ENCODE data around the gene PARD6G.
"Not testable (repeated sequence)": the region's sequence is repeated elsewhere in the genome, so short reads cannot be mapped to it uniquely, and the experiment has no call there.

PARD6G gene, protein sequence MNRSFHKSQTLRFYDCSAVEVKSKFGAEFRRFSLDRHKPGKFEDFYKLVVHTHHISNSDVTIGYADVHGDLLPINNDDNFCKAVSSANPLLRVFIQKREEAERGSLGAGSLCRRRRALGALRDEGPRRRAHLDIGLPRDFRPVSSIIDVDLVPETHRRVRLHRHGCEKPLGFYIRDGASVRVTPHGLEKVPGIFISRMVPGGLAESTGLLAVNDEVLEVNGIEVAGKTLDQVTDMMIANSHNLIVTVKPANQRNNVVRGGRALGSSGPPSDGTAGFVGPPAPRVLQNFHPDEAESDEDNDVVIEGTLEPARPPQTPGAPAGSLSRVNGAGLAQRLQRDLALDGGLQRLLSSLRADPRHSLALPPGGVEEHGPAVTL

DNA sequence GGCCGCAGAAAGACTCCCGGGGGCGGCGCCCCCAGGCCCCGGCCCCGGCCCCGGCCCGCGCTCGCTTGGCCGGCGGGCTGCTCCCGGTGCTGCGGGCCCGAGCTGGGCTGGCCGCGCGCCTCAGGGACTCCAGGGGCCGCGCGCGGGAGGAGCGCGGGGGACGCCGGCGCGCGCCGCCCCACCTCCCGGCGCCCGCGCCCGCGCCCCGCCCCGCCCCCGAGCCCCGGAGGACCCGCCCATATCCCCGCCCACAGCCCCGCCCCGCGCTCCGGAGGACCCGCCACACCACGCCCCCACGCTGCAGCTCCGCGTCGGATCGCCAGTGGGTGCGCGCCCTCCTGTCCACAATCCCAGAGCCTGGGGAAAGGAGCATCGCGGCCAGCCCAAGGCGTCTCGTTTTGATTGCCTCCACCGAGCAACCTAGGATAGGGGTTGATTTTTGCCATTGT, at the start of gene PARD6G:
PARD6G (minus strand) TSS at position 122 of the 449 bp plus-strand sequence. CDS start 166 bp downstream, outside the sequence.
- Histone ChIP-seq H3K27ac (ENCODE audit: low read depth in 2 of 2, low read length in 2 of 2) (no peak within 1 kb of the TSS), H3K36me3 (ENCODE audit: control insufficient read depth in 2 of 2, insufficient read depth in 2 of 2, low read length in 2 of 2) (no peaks in the 10 kb centered on the region), H3K4me1 (ENCODE audit: control insufficient read depth in 2 of 2, insufficient read depth in 2 of 2, low read length in 2 of 2) (no peaks in the 10 kb centered on the region), H3K9ac (ENCODE audit: low read depth in 1 of 2, low read length in 2 of 2) (peak within 1 kb of the TSS; percentile 41 to 45), H3K27me3 (ENCODE audit: control insufficient read depth in 2 of 2, insufficient read depth in 2 of 2, low read length in 2 of 2) (peaks cover 3 to 6% of the 10 kb centered on the region in 2 donors), H3K4me3 (ENCODE audit: low read length in 2 of 2) (peak within 1 kb of the TSS; percentile 54 to 68), H3K9me3 (ENCODE audit: control insufficient read depth in 2 of 2, low read length in 2 of 2) (no peaks in the 10 kb centered on the region)

DNA sequence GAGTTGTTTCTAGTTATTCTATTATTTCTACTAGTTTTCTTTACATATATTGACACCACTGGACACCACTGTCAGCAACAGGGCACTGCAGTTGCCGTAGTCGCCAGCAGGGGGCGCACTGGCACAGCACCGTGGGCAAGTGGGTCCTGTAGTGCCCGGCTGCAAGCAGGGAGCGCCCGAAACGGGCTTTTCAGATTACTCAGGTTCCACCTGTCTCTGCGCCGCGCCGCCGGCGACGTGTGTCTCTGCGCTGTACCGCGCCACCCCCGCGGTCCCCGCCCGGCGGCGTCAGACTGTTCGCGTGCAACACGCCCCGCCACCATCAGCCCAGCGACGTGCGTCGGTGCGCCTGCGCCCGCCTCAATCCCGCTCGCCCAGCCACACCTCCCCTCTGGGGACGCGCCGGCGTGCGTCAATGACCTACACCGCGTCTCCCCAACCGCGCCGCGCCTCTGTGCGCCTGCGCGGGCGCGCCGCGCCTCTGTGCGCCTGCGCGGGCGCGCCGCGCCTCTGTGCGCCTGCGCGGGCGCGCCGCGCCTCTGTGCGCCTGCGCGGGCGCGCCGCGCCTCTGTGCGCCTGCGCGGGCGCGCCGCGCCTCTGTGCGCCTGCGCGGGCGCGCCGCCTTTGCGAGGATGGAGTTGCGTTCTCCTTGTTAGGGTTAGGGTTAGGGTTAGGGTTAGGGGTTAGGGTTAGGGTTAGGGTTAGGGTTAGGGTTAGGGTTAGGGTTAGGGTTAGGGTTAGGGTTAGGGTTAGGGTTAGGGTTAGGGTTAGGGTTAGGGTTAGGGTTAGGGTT, 15.1 kb upstream of the PARD6G start:
- H3K4me3 ChIP-seq (ENCODE audit: low read length in 2 of 2); H3K9ac ChIP-seq (ENCODE audit: low read depth in 1 of 2, low read length in 2 of 2); H3K27me3 ChIP-seq (ENCODE audit: control insufficient read depth in 2 of 2, insufficient read depth in 2 of 2, low read length in 2 of 2); H3K9me3 ChIP-seq (ENCODE audit: control insufficient read depth in 2 of 2, low read length in 2 of 2); H3K36me3 ChIP-seq (ENCODE audit: control insufficient read depth in 2 of 2, insufficient read depth in 2 of 2, low read length in 2 of 2); H3K4me1 ChIP-seq (ENCODE audit: control insufficient read depth in 2 of 2, insufficient read depth in 2 of 2, low read length in 2 of 2); H3K27ac ChIP-seq (ENCODE audit: low read depth in 2 of 2, low read length in 2 of 2): not testable (repeated sequence)

DNA sequence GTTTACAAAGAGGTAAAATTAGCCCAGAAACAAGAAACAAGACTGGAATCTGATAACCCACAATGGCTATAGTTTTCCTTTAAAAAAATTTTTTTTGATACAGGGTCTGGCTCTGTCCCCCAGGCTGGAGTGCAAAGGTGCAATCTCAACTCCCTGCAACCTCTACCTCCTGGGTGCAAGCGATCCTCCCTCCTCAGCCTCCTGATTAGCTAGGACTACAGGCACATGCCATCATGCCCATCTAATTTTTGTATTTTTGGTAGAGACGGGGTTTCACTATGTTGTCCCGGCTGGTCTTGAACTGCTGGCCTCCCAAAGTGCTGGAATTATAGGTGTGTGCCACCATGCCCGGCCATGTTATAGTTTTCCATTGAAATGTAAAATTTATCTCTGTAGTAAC, 12.3 kb upstream of the PARD6G start:
- Histone ChIP-seq H3K4me3 (ENCODE audit: low read length in 2 of 2) (no peak overlapping the region), H3K9me3 (ENCODE audit: control insufficient read depth in 2 of 2, low read length in 2 of 2) (no peaks in the 10 kb centered on the region), H3K9ac (ENCODE audit: low read depth in 1 of 2, low read length in 2 of 2) (no peak overlapping the region), H3K27me3 (ENCODE audit: control insufficient read depth in 2 of 2, insufficient read depth in 2 of 2, low read length in 2 of 2) (no peaks in the 10 kb centered on the region), H3K4me1 (ENCODE audit: control insufficient read depth in 2 of 2, insufficient read depth in 2 of 2, low read length in 2 of 2) (no peaks in the 10 kb centered on the region), H3K36me3 (ENCODE audit: control insufficient read depth in 2 of 2, insufficient read depth in 2 of 2, low read length in 2 of 2) (no peaks in the 10 kb centered on the region), H3K27ac (ENCODE audit: low read depth in 2 of 2, low read length in 2 of 2) (no peak overlapping the region)

DNA sequence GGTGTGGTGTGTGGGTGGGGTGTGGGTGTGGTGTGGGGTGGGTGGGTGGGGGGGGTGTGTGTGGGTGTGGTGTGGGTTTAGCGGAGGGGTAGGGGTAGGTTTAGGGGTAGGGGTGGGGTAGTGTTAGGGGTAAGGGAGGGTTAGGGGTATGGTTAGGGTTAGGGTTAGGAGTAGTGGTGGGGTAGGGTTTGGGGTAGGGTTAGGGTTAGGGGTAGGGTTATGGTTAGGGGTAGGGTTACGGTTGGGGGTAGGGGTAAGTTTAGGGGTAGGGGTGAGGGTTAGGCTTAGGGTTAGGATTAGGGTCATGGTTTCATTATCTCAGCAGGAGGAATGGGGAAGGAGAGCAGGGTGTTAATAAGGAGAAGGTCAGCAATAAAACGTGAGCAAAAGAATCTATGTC, 11.3 kb upstream of the PARD6G start:
- Histone ChIP-seq H3K4me3 (ENCODE audit: low read length in 2 of 2) (no peak overlapping the region), H3K36me3 (ENCODE audit: control insufficient read depth in 2 of 2, insufficient read depth in 2 of 2, low read length in 2 of 2) (no peaks in the 10 kb centered on the region), H3K9me3 (ENCODE audit: control insufficient read depth in 2 of 2, low read length in 2 of 2) (no peaks in the 10 kb centered on the region), H3K9ac (ENCODE audit: low read depth in 1 of 2, low read length in 2 of 2) (no peak overlapping the region), H3K27me3 (ENCODE audit: control insufficient read depth in 2 of 2, insufficient read depth in 2 of 2, low read length in 2 of 2) (no peaks in the 10 kb centered on the region), H3K4me1 (ENCODE audit: control insufficient read depth in 2 of 2, insufficient read depth in 2 of 2, low read length in 2 of 2) (no peaks in the 10 kb centered on the region), H3K27ac (ENCODE audit: low read depth in 2 of 2, low read length in 2 of 2) (no peak overlapping the region)

DNA sequence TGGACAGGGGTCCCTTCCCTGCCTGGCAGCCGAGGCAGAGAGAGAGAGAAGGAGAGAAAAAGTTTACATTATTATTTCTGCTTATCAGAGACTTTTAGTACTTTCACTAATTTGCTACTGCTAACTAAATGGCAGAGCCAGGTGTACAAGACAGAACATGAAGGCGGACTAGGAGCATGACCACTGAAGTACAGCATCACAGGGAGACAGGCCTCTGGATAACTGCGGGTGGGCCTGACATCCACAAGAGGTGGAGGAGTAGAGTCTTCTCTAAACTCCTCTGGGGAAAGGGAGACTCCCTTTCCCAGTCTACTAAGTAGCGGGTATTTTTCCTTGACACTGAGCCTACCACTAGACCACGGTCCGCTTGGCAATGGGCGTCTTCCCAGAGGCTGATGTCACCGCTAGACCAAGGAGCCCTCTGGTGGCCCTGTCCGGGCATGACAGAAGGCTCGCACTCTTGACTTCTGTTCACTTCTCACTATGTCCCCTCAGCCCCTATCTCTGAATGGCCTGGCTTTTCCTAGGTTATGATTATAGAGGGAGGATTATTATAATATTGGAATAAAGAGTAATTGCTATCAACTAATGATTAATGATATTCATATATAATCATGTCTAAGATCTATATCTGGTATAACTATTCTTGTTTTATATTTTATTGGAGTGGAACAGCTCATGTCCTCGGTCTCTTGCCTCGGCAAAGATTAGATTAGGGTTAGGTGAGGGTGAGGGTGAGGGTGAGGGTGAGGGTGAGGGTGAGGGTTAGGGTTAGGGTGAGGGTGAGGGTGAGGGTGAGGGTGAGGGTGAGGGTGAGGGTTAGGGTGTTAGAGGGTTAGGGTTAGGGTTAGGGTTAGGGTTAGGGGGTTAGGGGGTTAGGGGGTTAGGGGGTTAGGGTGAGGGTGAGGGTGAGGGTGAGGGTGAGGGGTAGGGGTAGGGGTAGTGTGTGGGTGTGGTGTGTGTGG, 10.5 kb upstream of the PARD6G start:
- H3K4me3 ChIP-seq (ENCODE audit: low read length in 2 of 2); H3K27me3 ChIP-seq (ENCODE audit: control insufficient read depth in 2 of 2, insufficient read depth in 2 of 2, low read length in 2 of 2); H3K27ac ChIP-seq (ENCODE audit: low read depth in 2 of 2, low read length in 2 of 2): not testable (repeated sequence)

DNA sequence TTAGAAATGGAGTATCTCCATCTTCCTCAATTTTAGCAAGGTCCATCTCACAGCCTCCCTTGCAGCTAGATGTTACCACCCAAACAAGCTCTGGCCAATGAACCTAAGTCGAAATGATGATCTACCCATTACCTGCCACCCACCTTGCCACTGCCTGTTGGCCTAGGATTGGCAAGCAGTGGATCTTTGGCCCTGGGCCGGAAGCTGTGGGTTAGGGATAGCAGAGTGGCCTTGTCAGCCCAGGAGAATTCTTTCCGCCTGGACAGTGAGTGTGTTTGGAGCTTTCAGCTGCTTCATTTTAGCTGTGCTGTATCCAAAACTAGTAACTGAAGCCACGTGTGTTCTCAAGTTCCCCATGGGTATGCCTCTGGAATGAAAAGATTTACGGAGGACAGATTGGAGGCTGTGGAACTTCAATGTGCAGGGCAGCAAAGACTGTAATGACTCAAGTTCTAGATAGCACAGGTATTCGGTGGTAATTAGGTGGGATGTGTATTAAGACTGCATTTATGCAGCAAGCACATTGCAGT, 7.7 kb upstream of the PARD6G start:
- Histone ChIP-seq H3K36me3 (ENCODE audit: control insufficient read depth in 2 of 2, insufficient read depth in 2 of 2, low read length in 2 of 2) (no peaks in the 10 kb centered on the region), H3K4me1 (ENCODE audit: control insufficient read depth in 2 of 2, insufficient read depth in 2 of 2, low read length in 2 of 2) (no peaks in the 10 kb centered on the region), H3K27me3 (ENCODE audit: control insufficient read depth in 2 of 2, insufficient read depth in 2 of 2, low read length in 2 of 2) (peaks cover 0 to 2% of the 10 kb centered on the region in 2 donors), H3K9me3 (ENCODE audit: control insufficient read depth in 2 of 2, low read length in 2 of 2) (no peaks in the 10 kb centered on the region), H3K9ac (ENCODE audit: low read depth in 1 of 2, low read length in 2 of 2) (no peak overlapping the region), H3K4me3 (ENCODE audit: low read length in 2 of 2) (no peak overlapping the region), H3K27ac (ENCODE audit: low read depth in 2 of 2, low read length in 2 of 2) (no peak overlapping the region)

More for the DNA sequence above, 10.5 kb upstream of the PARD6G start:
- not testable (repeated sequence) for H3K36me3 ChIP-seq (ENCODE audit: control insufficient read depth in 2 of 2, insufficient read depth in 2 of 2, low read length in 2 of 2); H3K9me3 ChIP-seq (ENCODE audit: control insufficient read depth in 2 of 2, low read length in 2 of 2); H3K4me1 ChIP-seq (ENCODE audit: control insufficient read depth in 2 of 2, insufficient read depth in 2 of 2, low read length in 2 of 2); H3K9ac ChIP-seq (ENCODE audit: low read depth in 1 of 2, low read length in 2 of 2)

DNA sequence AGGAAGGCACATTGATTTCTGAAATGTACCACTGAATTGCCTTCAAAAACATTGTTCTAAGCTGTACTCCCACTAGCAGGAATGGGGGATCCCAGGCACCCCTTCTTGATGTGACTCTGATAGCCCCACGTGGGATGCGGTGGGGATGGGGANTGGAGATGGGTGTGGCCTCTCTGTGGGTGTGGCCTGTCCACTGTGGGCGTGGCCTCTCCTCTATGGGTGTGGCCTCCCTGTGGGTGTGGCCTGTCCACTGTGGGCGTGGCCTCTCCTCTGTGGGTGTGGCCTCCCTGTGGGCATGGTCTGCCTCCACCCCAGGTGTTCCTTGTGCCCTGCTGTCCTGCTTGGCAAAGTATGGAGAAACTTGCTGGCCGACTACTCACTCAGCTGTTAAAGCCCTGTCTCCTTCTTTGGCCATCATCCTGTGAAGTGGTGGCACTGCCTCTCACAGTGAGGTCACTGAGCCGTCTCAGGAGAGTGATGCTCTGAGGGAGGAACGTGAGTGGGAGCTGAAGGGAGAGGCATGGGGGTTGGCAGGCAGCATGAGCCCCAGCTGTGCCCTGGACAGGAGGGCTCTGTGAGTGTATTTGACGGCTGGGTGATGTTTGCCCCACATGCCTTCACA, 6.7 kb upstream of the PARD6G start:
- no peak overlapping the region for H3K4me3 ChIP-seq (ENCODE audit: low read length in 2 of 2)

DNA sequence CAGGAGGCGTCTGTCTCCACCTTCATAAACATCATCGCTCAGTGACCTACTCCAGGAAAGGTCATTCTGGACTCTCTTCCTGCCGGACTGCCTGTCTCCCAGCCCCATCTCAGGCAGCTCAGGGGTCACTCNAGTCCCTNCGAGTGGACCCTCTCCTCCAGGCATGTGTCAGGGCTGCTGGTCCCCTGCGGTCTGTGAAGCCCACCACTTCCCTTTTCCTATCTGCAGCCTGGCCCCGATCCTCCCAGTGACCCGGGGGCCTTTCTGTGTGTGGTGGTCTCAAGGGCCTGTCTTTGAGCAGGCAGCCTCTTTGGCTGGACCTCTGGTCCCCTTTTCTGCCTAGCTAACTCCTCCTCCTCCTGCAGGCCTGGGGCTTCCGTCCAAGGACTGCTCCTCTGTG, 5.9 kb upstream of the PARD6G start:
- Histone ChIP-seq H3K27ac (ENCODE audit: low read depth in 2 of 2, low read length in 2 of 2) (no peak overlapping the region), H3K27me3 (ENCODE audit: control insufficient read depth in 2 of 2, insufficient read depth in 2 of 2, low read length in 2 of 2) (peaks cover 0 to 2% of the 10 kb centered on the region in 2 donors), H3K36me3 (ENCODE audit: control insufficient read depth in 2 of 2, insufficient read depth in 2 of 2, low read length in 2 of 2) (no peaks in the 10 kb centered on the region), H3K9ac (ENCODE audit: low read depth in 1 of 2, low read length in 2 of 2) (no peak overlapping the region), H3K4me3 (ENCODE audit: low read length in 2 of 2) (no peak overlapping the region), H3K4me1 (ENCODE audit: control insufficient read depth in 2 of 2, insufficient read depth in 2 of 2, low read length in 2 of 2) (no peaks in the 10 kb centered on the region), H3K9me3 (ENCODE audit: control insufficient read depth in 2 of 2, low read length in 2 of 2) (no peaks in the 10 kb centered on the region)

More for the DNA sequence above, 6.7 kb upstream of the PARD6G start:
- Histone ChIP-seq H3K9me3 (ENCODE audit: control insufficient read depth in 2 of 2, low read length in 2 of 2) (no peaks in the 10 kb centered on the region), H3K27me3 (ENCODE audit: control insufficient read depth in 2 of 2, insufficient read depth in 2 of 2, low read length in 2 of 2) (peaks cover 0 to 2% of the 10 kb centered on the region in 2 donors), H3K9ac (ENCODE audit: low read depth in 1 of 2, low read length in 2 of 2) (no peak overlapping the region), H3K4me1 (ENCODE audit: control insufficient read depth in 2 of 2, insufficient read depth in 2 of 2, low read length in 2 of 2) (no peaks in the 10 kb centered on the region), H3K27ac (ENCODE audit: low read depth in 2 of 2, low read length in 2 of 2) (no peak overlapping the region), H3K36me3 (ENCODE audit: control insufficient read depth in 2 of 2, insufficient read depth in 2 of 2, low read length in 2 of 2) (no peaks in the 10 kb centered on the region)

DNA sequence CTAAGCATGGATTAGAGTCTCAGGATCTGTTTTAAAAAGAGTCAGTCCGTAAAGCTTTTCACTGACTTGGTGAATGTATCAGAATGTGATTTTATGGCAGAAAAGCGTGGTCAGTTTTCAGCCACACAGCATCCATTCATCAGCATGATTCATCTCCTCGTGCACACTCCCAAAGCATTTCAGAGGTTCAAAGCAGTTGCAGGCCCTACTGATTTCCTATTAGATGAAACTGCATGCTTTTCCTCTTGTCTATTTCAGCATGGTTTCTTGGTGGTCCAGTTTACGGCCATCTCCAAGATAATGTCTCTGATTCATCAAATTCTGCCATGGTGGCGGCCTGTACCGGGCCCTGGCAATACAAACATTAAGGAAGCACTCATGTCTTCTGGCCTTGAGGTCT, 4.8 kb upstream of the PARD6G start:
- Histone ChIP-seq H3K9ac (ENCODE audit: low read depth in 1 of 2, low read length in 2 of 2) (no peak overlapping the region), H3K27ac (ENCODE audit: low read depth in 2 of 2, low read length in 2 of 2) (no peak overlapping the region), H3K4me1 (ENCODE audit: control insufficient read depth in 2 of 2, insufficient read depth in 2 of 2, low read length in 2 of 2) (no peaks in the 10 kb centered on the region), H3K27me3 (ENCODE audit: control insufficient read depth in 2 of 2, insufficient read depth in 2 of 2, low read length in 2 of 2) (peaks cover 0 to 2% of the 10 kb centered on the region in 2 donors), H3K4me3 (ENCODE audit: low read length in 2 of 2) (no peak overlapping the region), H3K36me3 (ENCODE audit: control insufficient read depth in 2 of 2, insufficient read depth in 2 of 2, low read length in 2 of 2) (no peaks in the 10 kb centered on the region), H3K9me3 (ENCODE audit: control insufficient read depth in 2 of 2, low read length in 2 of 2) (no peaks in the 10 kb centered on the region)

Data from mucosa of rectum (tissue), 2 donors.